Measurements from ENCODE around the gene EFNB3. TPM values are rescaled to one million over a fixed set of nuclear protein-coding genes. Genes with fewer than 3 reads are reported as not detected.

EFNB3 gene
- total and polyA plus RNA-seq, 2 of the 13 experiments (the other 11 are each of a cell fraction or from before 2014, with no cell fraction given), result 0.07 to 0.25 TPM

DNA sequence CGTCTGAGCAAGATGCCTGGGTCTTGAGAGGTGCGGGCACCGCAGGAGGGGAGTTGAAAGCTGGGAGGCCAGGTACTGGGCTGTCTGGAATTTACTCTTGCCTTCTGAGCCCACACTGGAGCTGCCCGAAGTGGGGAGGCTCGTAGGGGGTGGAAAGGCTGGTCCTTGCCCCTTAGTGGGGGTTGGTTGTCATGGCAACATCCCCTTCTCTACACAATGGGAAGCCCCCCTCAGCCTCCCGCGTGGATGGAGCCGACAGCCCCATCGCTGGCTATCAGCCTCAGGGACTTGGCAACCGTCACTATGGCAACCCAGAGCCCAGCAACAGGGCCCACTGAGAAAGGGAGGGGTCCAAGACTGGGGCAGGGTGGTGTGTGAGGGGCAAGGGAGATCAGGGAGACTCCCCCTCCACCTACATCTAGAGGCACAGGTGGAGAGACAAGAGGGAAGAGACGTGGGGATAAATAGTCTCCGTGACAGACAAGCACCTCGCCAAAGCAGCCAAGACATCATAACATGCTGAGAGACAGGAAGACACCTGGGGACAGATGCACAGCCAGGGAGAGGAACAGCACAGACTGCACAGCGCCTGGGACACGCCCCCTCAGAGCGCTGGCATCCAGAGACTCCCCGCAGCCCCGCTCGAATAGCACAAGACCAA lies 7.2 kb downstream of the EFNB3 start:
- ATAC-seq, result no peak
- CTCF ChIA-PET (ENCODE audit: low intra/inter-chr PET ratio, low total read pairs), result no interaction called here
- POLR2A ChIA-PET, result no interaction called here
- TF ChIP-seq RFX1 (IDR thresholded peaks at IDR 0.05) (peak; percentile 55; the same call in 1 of the 2 replicates), ZNF768 (CRISPR knock-in tag; IDR thresholded peaks at IDR 0.05) (peak; percentile 88), ZSCAN29 (CRISPR knock-in tag; conservative IDR thresholded peaks at IDR 0.05) (no peak)
- Histone ChIP-seq H3K4me2 (ENCODE audit: low read depth, low read length) (peak overlapping the region; percentile 36; the same call in 1 of the 2 replicates), H4K20me1 (ENCODE audit: insufficient read depth, low read length) (no peaks in the 10 kb centered on the region), H2AFZ (ENCODE audit: low read length) (no peak overlapping the region), H3K27me3 (ENCODE audit: control insufficient read depth in 1 of 2, insufficient read depth in 2 of 2, low read length in 2 of 2) (peaks cover 8 to 70% of the 10 kb centered on the region in 2 experiments), H3K36me3 (replicated peaks in 1 of 2; ENCODE audit: control insufficient read depth in 1 of 2, insufficient read depth in 2 of 2, low read length in 2 of 2) (no peaks in the 10 kb centered on the region), H3K4me1 (ENCODE audit: insufficient read depth, low read length) (peaks cover 23% of the 10 kb centered on the region), H3K4me3 (replicated peaks in 1 of 3; ENCODE audit: insufficient read depth in 1 of 3, low read depth in 2 of 3, low read length in 3 of 3) (no peak overlapping the region), H3K9me3 (ENCODE audit: low read length) (no peaks in the 10 kb centered on the region), H3K79me2 (ENCODE audit: insufficient read depth, low read length) (no peaks in the 10 kb centered on the region), H3K9ac (ENCODE audit: insufficient read depth, low read depth, low read length) (no peak overlapping the region), H3K27ac (ENCODE audit: extremely low read length, insufficient read depth, low read length) (no peak overlapping the region)
- DNase-seq (ENCODE audit: low spot score), result no peak
- WGBS (ENCODE audit: low lambda C conversion rate), result 14% methylated on average over 11 of the region's 19 CpGs
- BruUV-seq (replicated peaks), result no TSS peak
- FAIRE-seq, result no peak
- in situ Hi-C loops (cut with HindIII; ENCODE audit: extremely low pct_ligation_motif_present, low pct_unique_long_range_greater_than_20kb) (no loop called here), intact Hi-C loops (cut with micrococcal nuclease; ENCODE audit: unreplicated experiment) (no loop called here)

GRCh38 chr17:7713782-7714181 lies 8.8 kb downstream of the EFNB3 start:
- no peak overlapping the region for H2AFZ ChIP-seq (ENCODE audit: low read length)
- H3K4me2 ChIP-seq (ENCODE audit: low read depth, low read length), result no peak overlapping the region
- no peaks in the 10 kb centered on the region for H3K79me2 ChIP-seq (ENCODE audit: insufficient read depth, low read length)
- intact Hi-C loops (cut with micrococcal nuclease; ENCODE audit: unreplicated experiment) (no loop called here), in situ Hi-C loops (cut with HindIII; ENCODE audit: extremely low pct_ligation_motif_present, low pct_unique_long_range_greater_than_20kb) (no loop called here)
- peaks cover 31% of the 10 kb centered on the region for H3K4me1 ChIP-seq (ENCODE audit: insufficient read depth, low read length)
- WGBS (ENCODE audit: low lambda C conversion rate), result 11% methylated on average over 9 of the region's 9 CpGs
- peaks cover 5 to 72% of the 10 kb centered on the region in 2 experiments for H3K27me3 ChIP-seq (ENCODE audit: control insufficient read depth in 1 of 2, insufficient read depth in 2 of 2, low read length in 2 of 2)
- no peak for DNase-seq (ENCODE audit: low spot score)
- no peak overlapping the region for H3K9ac ChIP-seq (ENCODE audit: insufficient read depth, low read depth, low read length)
- no peak overlapping the region for H3K27ac ChIP-seq (ENCODE audit: extremely low read length, insufficient read depth, low read length)
- TF ChIP-seq ZNF280D (CRISPR knock-in tag; IDR thresholded peaks at IDR 0.05) (no peak), ZNF775 (CRISPR knock-in tag; IDR thresholded peaks at IDR 0.05; ENCODE audit: borderline replicate concordance) (no peak), SIN3A (IDR thresholded peaks at IDR 0.05; ENCODE audit: borderline replicate concordance, low read depth, low read length) (no peak), HOXA3 (CRISPR knock-in tag; IDR thresholded peaks at IDR 0.05) (no peak)
- TF ChIP-seq, protein P1, sequence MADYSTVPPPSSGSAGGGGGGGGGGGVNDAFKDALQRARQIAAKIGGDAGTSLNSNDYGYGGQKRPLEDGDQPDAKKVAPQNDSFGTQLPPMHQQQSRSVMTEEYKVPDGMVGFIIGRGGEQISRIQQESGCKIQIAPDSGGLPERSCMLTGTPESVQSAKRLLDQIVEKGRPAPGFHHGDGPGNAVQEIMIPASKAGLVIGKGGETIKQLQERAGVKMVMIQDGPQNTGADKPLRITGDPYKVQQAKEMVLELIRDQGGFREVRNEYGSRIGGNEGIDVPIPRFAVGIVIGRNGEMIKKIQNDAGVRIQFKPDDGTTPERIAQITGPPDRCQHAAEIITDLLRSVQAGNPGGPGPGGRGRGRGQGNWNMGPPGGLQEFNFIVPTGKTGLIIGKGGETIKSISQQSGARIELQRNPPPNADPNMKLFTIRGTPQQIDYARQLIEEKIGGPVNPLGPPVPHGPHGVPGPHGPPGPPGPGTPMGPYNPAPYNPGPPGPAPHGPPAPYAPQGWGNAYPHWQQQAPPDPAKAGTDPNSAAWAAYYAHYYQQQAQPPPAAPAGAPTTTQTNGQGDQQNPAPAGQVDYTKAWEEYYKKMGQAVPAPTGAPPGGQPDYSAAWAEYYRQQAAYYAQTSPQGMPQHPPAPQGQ (CRISPR knock-in tag; IDR thresholded peaks at IDR 0.05; ENCODE audit: borderline replicate concordance), result no peak
- H3K4me3 ChIP-seq (replicated peaks in 1 of 3; ENCODE audit: insufficient read depth in 1 of 3, low read depth in 2 of 3, low read length in 3 of 3), result no peak overlapping the region
- H3K36me3 ChIP-seq (replicated peaks in 1 of 2; ENCODE audit: control insufficient read depth in 1 of 2, insufficient read depth in 2 of 2, low read length in 2 of 2), result no peaks in the 10 kb centered on the region
- no peaks in the 10 kb centered on the region for H3K9me3 ChIP-seq (ENCODE audit: low read length)
- no peaks in the 10 kb centered on the region for H4K20me1 ChIP-seq (ENCODE audit: insufficient read depth, low read length)
- POLR2A ChIA-PET, result interaction anchor here (1.4 kb wide), 1 partner anchor 26 kb away, joined by 5 read pairs; the partner anchor contains the start of gene TP53
- CTCF ChIA-PET (ENCODE audit: low intra/inter-chr PET ratio, low total read pairs), result no interaction called here
- no TSS peak for BruUV-seq (replicated peaks)
- FAIRE-seq, result no peak
- ATAC-seq, result no peak

Data from HepG2 (cell line).